Panc1 (cell line): ENCODE data around the gene STK26. TPM values are rescaled to one million over a fixed set of nuclear protein-coding genes. Genes with fewer than 3 reads are reported as not detected.

Source experiments
- ATAC-seq: fragments of 200-7000 bp; cut with Tn5 transposase; 2 replicates; pipeline ENCODE4 v1.9.1; 2020; ENCODE audit warnings: mild to moderate bottlenecking, moderate library complexity
- BruUV-seq: library from RNA; stranded (reverse); fragments of 400-500 nt; replicated peaks from 2 replicates; lab custom pipeline; 2021; lab: Mats Ljungman, UMichigan
- CTCF ChIA-PET: fragments of 300-600 bp; sonication (Branson Sonifier 250); formaldehyde crosslinking; loops from one replicate; lab custom pipeline; 2022; ENCODE audit warnings: antibody characterized with exemption; lab: Charles Lee
- POLR2A ChIA-PET: fragments of 300-600 bp; sonication (Branson Sonifier 250); formaldehyde crosslinking; loops from one replicate; lab custom pipeline; 2022; ENCODE audit warnings: antibody characterized with exemption; lab: Charles Lee
- DNase-seq: peaks from one replicate; pipeline ENCODE4 v3.0.0-alpha.2; 2010; ENCODE audit warnings: low read depth, low spot score
- H3K27ac ChIP-seq: 2 replicates; pipeline ENCODE4 v1.5.1; 2011; ENCODE audit warnings: mild to moderate bottlenecking, low read length, inconsistent platforms
- H3K27me3 ChIP-seq: fragments of 200-500 bp; sonication (Bioruptor generic); 2 replicates; pipeline ENCODE4 v1.6.0; 2014; ENCODE audit warnings: low read length, inconsistent platforms; ENCODE audit not compliant: control insufficient read depth, insufficient read depth
- H3K36me3 ChIP-seq: fragments of 200-500 bp; sonication (Bioruptor generic); 2 replicates; pipeline ENCODE4 v1.5.1; 2014; ENCODE audit warnings: inconsistent platforms, mild to moderate bottlenecking, low read length, moderate library complexity; ENCODE audit not compliant: control insufficient read depth, insufficient read depth
- H3K4me1 ChIP-seq: 2 replicates; pipeline ENCODE4 v1.5.1; 2011; ENCODE audit warnings: inconsistent platforms, mild to moderate bottlenecking, low read length, moderate library complexity; ENCODE audit not compliant: control insufficient read depth, insufficient read depth
- H3K4me3 ChIP-seq, 2 experiments: 2 replicates each; pipeline ENCODE4 v1.5.1; 2011 to 2012; ENCODE audit warnings: low read depth in 2 of 2, low read length in 2 of 2, mild to moderate bottlenecking in 2 of 2, inconsistent platforms in 1 of 2, moderate library complexity in 1 of 2
- H3K9me3 ChIP-seq: fragments of 200-500 bp; sonication (Bioruptor generic); 2 replicates; pipeline ENCODE4 v1.5.1; 2014; ENCODE audit warnings: low read depth, mild to moderate bottlenecking, inconsistent platforms, low read length, moderate library complexity; ENCODE audit not compliant: control insufficient read depth, insufficient read depth
- POLR2AphosphoS5 ChIP-seq: IDR thresholded peaks from 2 replicates; pipeline ENCODE4 v1.6.1; 2012; ENCODE audit warnings: mild to moderate bottlenecking, low read depth, low read length, moderate library complexity
- SIN3A ChIP-seq: IDR thresholded peaks from 2 replicates; pipeline ENCODE4 v1.6.1; 2012; ENCODE audit warnings: low read depth, mild to moderate bottlenecking, low read length, moderate library complexity, borderline replicate concordance; ENCODE audit not compliant: insufficient read depth
- TCF7L2 ChIP-seq: IDR thresholded peaks from 2 replicates; pipeline ENCODE4 v1.6.1; 2011; ENCODE audit warnings: mild to moderate bottlenecking, low read depth, low read length, inconsistent platforms
- in situ Hi-C: cut with HindIII; loops from 2 replicates; pipeline ENCODE4 v1.10.0; 2016; ENCODE audit warnings: low sequenced_read_pairs, low pct_unique_long_range_greater_than_20kb
- intact Hi-C: fragments of 100-400 bp; cut with micrococcal nuclease; formaldehyde crosslinking; loops from one replicate; pipeline ENCODE4 v1.10.0; 2022; ENCODE audit not compliant: unreplicated experiment
- total RNA-seq: library from RNA; stranded (reverse); gene quantifications from one replicate; pipeline ENCODE4 v1.2.1, GENCODE V29; 2021; ENCODE audit not compliant: unreplicated experiment
- TF ChIP-seq, protein P1 (sequence below): fragments of 450-650 bp; IDR thresholded peaks from 2 replicates; pipeline ENCODE4 v1.5.1; 2017; ENCODE audit warnings: mild to moderate bottlenecking
- TF ChIP-seq, protein P2 (sequence below), 2 experiments: IDR thresholded peaks; 2 replicates each; pipeline ENCODE4 v1.6.1; 2011 to 2012; ENCODE audit warnings: low read depth in 2 of 2, control low read depth in 1 of 2, low read length in 1 of 2, mild to moderate bottlenecking in 1 of 2, moderate library complexity in 1 of 2; ENCODE audit not compliant: insufficient read depth in 1 of 2

Gene STK26
- total RNA-seq, 1 experiment from 2014 or later, result 44.2 TPM

DNA sequence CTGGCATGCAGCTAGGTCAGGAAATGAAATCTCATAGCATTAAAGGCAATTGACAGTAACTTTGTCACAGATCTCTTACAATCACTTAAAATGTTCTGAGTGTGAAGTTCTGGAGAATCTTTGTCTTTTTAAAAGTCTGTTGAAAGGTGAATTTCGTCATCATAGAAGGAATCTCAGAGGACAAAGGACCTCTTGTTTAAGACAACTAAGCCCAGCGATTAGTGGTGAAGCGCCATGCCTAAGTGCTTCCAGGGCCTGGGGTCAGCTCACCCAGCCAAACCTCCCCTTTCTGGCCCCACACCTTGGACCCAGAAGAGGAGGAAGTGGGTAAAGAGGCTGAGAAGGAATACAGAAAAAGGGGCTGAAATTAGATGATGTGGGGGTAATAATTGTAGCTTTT is 96.2 kb downstream of the STK26 start:
- TF ChIP-seq POLR2AphosphoS5 (no peak), TCF7L2 (no peak), SIN3A (no peak)
- TF ChIP-seq, protein P1, sequence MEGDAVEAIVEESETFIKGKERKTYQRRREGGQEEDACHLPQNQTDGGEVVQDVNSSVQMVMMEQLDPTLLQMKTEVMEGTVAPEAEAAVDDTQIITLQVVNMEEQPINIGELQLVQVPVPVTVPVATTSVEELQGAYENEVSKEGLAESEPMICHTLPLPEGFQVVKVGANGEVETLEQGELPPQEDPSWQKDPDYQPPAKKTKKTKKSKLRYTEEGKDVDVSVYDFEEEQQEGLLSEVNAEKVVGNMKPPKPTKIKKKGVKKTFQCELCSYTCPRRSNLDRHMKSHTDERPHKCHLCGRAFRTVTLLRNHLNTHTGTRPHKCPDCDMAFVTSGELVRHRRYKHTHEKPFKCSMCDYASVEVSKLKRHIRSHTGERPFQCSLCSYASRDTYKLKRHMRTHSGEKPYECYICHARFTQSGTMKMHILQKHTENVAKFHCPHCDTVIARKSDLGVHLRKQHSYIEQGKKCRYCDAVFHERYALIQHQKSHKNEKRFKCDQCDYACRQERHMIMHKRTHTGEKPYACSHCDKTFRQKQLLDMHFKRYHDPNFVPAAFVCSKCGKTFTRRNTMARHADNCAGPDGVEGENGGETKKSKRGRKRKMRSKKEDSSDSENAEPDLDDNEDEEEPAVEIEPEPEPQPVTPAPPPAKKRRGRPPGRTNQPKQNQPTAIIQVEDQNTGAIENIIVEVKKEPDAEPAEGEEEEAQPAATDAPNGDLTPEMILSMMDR, result no peak
- TF ChIP-seq, protein P2, sequence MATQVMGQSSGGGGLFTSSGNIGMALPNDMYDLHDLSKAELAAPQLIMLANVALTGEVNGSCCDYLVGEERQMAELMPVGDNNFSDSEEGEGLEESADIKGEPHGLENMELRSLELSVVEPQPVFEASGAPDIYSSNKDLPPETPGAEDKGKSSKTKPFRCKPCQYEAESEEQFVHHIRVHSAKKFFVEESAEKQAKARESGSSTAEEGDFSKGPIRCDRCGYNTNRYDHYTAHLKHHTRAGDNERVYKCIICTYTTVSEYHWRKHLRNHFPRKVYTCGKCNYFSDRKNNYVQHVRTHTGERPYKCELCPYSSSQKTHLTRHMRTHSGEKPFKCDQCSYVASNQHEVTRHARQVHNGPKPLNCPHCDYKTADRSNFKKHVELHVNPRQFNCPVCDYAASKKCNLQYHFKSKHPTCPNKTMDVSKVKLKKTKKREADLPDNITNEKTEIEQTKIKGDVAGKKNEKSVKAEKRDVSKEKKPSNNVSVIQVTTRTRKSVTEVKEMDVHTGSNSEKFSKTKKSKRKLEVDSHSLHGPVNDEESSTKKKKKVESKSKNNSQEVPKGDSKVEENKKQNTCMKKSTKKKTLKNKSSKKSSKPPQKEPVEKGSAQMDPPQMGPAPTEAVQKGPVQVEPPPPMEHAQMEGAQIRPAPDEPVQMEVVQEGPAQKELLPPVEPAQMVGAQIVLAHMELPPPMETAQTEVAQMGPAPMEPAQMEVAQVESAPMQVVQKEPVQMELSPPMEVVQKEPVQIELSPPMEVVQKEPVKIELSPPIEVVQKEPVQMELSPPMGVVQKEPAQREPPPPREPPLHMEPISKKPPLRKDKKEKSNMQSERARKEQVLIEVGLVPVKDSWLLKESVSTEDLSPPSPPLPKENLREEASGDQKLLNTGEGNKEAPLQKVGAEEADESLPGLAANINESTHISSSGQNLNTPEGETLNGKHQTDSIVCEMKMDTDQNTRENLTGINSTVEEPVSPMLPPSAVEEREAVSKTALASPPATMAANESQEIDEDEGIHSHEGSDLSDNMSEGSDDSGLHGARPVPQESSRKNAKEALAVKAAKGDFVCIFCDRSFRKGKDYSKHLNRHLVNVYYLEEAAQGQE (IDR thresholded peaks at IDR 0.05; ENCODE audit: insufficient read depth in 1 of 2, low read depth in 2 of 2, low read length in 1 of 2), result no peak
- Histone ChIP-seq H3K9me3 (no peaks in the 10 kb centered on the region), H3K4me3 (no peak overlapping the region), H3K27me3 (no peaks in the 10 kb centered on the region), H3K4me1 (no peaks in the 10 kb centered on the region), H3K27ac (no peak overlapping the region), H3K36me3 (no peaks in the 10 kb centered on the region; the same call in 1 of the 2 replicates)
- CTCF ChIA-PET, result no interaction called here
- BruUV-seq, result no TSS peak
- intact Hi-C loops, result no loop called here
- POLR2A ChIA-PET, result no interaction called here
- in situ Hi-C loops, result no loop called here
- DNase-seq (no peak), ATAC-seq (no peak)

DNA sequence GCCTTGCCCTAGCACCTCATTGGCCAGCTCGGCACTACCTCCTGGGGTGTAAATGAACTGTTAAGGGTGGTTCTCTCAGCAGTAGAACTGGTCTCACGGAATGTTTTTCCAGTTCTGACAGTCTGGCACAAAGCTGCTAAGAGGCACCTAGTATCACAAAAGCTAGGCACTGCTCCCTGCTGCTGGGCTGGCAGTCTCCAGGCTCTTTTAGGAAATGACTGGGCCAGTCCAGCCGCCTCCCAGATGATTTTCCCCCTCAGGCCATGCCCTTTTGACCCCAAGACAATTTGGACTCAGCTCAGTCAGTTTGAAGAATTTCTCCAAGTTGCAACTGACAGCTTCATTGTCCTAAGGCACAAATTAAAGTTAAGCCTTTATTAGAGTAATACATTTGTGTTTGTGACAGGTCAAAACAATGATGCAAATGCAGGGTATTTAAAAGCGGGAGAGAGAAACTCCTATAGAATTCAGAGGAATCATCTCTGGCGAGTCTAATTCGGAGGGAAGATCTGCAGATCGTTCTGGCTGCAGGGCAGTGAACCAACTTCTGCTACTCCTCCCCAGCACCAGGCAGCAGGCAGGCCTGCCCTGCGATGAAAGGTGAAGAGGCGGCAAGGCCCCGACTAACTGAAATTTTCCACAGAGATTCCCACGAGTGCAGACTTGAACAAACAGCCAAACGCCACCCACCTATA is 96.9 kb downstream of the STK26 start:
- Histone ChIP-seq H3K27ac (no peak overlapping the region), H3K4me1 (no peaks in the 10 kb centered on the region), H3K27me3 (no peaks in the 10 kb centered on the region), H3K9me3 (no peaks in the 10 kb centered on the region), H3K4me3 (no peak overlapping the region), H3K36me3 (no peaks in the 10 kb centered on the region; the same call in 1 of the 2 replicates)
- TF ChIP-seq, protein P2 (IDR thresholded peaks at IDR 0.05; ENCODE audit: insufficient read depth in 1 of 2, low read depth in 2 of 2, low read length in 1 of 2), result no peak
- TF ChIP-seq, protein P1, result no peak
- TF ChIP-seq SIN3A (no peak), TCF7L2 (no peak), POLR2AphosphoS5 (no peak)
- no peak for DNase-seq
- in situ Hi-C loops, result no loop called here
- ChIA-PET CTCF (interaction anchor here (0.6 kb wide), 1 partner anchor 28 kb away, joined by 8 read pairs; no protein-coding TSS in a partner anchor), POLR2A (no interaction called here)
- intact Hi-C loops, result no loop called here
- no peak for ATAC-seq
- BruUV-seq, result no TSS peak
